MM.1S (cell line): ENCODE measurements around the gene PNLIPRP1.

Source experiments
- DNase-seq: peaks from one replicate; pipeline ENCODE4 v3.0.0-alpha.2; 2015
- H2AFZ ChIP-seq: fragments of 300-600 bp; sonication (generic); 2 replicates; pipeline ENCODE4 v1.6.0; 2016; ENCODE audit warnings: antibody characterized with exemption, low read length
- H3F3A ChIP-seq: fragments of 300-600 bp; sonication (generic); 2 replicates; pipeline ENCODE4 v1.6.1; 2016; ENCODE audit warnings: mild to moderate bottlenecking, antibody characterized with exemption, low read length, moderate library complexity, mixed read lengths; ENCODE audit not compliant: insufficient read depth
- H3K27ac ChIP-seq: fragments of 300-600 bp; sonication (generic); 2 replicates; pipeline ENCODE4 v1.5.1; 2016; ENCODE audit warnings: mild to moderate bottlenecking, low read length
- H3K27me3 ChIP-seq: fragments of 300-600 bp; sonication (generic); replicated peaks from 2 replicates; pipeline ENCODE4 v1.6.0; 2016; ENCODE audit warnings: low read length; ENCODE audit not compliant: insufficient read depth
- H3K36me3 ChIP-seq: fragments of 300-600 bp; sonication (generic); replicated peaks from 2 replicates; pipeline ENCODE4 v1.6.1; 2016; ENCODE audit warnings: mild to moderate bottlenecking, low read length, mixed read lengths; ENCODE audit not compliant: insufficient read depth
- H3K4me1 ChIP-seq: fragments of 300-600 bp; sonication (generic); 2 replicates; pipeline ENCODE4 v1.6.1; 2016; ENCODE audit warnings: low read length, mixed read lengths
- H3K4me2 ChIP-seq: fragments of 300-600 bp; sonication (generic); 2 replicates; pipeline ENCODE4 v1.6.0; 2016; ENCODE audit warnings: low read depth, low read length
- H3K4me3 ChIP-seq: fragments of 300-600 bp; sonication (generic); 2 replicates; pipeline ENCODE4 v1.5.1; 2016; ENCODE audit warnings: low read length, mixed read lengths
- H3K79me2 ChIP-seq: fragments of 300-600 bp; sonication (generic); 2 replicates; pipeline ENCODE4 v1.6.1; 2016; ENCODE audit warnings: mixed run types, low read length, mixed read lengths
- H3K9ac ChIP-seq: fragments of 300-600 bp; sonication (generic); 2 replicates; pipeline ENCODE4 v1.6.1; 2016; ENCODE audit warnings: low read length, mixed read lengths
- H3K9me2 ChIP-seq: fragments of 300-600 bp; sonication (generic); replicated peaks from 2 replicates; pipeline ENCODE4 v1.6.1; 2016; ENCODE audit warnings: mild to moderate bottlenecking, low read length, mixed read lengths; ENCODE audit not compliant: insufficient read depth
- H3K9me3 ChIP-seq: fragments of 300-600 bp; sonication (generic); replicated peaks from 2 replicates; pipeline ENCODE4 v1.6.1; 2016; ENCODE audit warnings: mild to moderate bottlenecking, low read length, mixed read lengths; ENCODE audit not compliant: insufficient read depth
- H4K20me1 ChIP-seq: fragments of 300-600 bp; sonication (generic); 2 replicates; pipeline ENCODE4 v1.6.1; 2016; ENCODE audit warnings: mild to moderate bottlenecking, low read length, moderate library complexity, mixed read lengths; ENCODE audit not compliant: insufficient read depth
- EZH2 ChIP-seq: fragments of 300-600 bp; sonication (generic); optimal IDR thresholded peaks from 2 replicates; pipeline ENCODE3; 2017; ENCODE audit warnings: low read depth, mild to moderate bottlenecking, antibody characterized with exemption, low read length, mixed read lengths
- EZH2phosphoT487 ChIP-seq: fragments of 300-600 bp; sonication (generic); IDR thresholded peaks from 2 replicates; pipeline ENCODE4 v1.6.1; 2018; ENCODE audit warnings: antibody characterized with exemption, low read length
- TF ChIP-seq, protein P1 (sequence below): fragments of 300-600 bp; sonication (generic); IDR thresholded peaks from 2 replicates; pipeline ENCODE4 v1.5.1; 2016; ENCODE audit warnings: antibody characterized with exemption, low read length, mixed read lengths

Gene PNLIPRP1

DNA sequence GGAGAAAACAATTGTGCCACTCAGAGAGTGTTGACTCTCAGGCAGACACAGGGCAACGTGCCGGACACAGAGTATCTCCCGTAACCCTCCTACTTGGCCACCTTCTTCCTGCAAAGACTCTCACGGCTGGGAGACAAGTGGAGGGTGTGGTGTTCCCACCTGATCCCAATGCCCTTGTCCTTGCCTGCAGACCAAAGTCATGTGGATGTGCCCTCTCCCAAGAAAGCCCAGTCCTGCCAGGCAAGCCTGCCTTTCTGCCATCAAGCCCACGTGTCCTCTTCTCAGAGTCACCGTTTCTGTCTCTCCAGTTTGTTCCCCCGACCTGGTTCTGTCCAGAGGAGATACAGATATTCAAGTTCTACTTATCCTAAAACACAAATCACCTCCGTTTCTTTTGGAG, 30.7 kb downstream of the PNLIPRP1 start:
- no peak for TF ChIP-seq EZH2
- TF ChIP-seq EZH2phosphoT487, result no peak
- no peak for DNase-seq
- Histone ChIP-seq H3K4me3 (no peak overlapping the region), H3K4me1 (no peaks in the 10 kb centered on the region), H3K27me3 (no peaks in the 10 kb centered on the region), H3K27ac (no peak overlapping the region), H3K9ac (no peak overlapping the region), H2AFZ (no peak overlapping the region), H3F3A (no peaks in the 10 kb centered on the region), H3K9me3 (no peaks in the 10 kb centered on the region), H3K4me2 (no peak overlapping the region), H3K79me2 (no peaks in the 10 kb centered on the region), H3K9me2 (no peaks in the 10 kb centered on the region), H3K36me3 (no peaks in the 10 kb centered on the region), H4K20me1 (no peaks in the 10 kb centered on the region)

DNA sequence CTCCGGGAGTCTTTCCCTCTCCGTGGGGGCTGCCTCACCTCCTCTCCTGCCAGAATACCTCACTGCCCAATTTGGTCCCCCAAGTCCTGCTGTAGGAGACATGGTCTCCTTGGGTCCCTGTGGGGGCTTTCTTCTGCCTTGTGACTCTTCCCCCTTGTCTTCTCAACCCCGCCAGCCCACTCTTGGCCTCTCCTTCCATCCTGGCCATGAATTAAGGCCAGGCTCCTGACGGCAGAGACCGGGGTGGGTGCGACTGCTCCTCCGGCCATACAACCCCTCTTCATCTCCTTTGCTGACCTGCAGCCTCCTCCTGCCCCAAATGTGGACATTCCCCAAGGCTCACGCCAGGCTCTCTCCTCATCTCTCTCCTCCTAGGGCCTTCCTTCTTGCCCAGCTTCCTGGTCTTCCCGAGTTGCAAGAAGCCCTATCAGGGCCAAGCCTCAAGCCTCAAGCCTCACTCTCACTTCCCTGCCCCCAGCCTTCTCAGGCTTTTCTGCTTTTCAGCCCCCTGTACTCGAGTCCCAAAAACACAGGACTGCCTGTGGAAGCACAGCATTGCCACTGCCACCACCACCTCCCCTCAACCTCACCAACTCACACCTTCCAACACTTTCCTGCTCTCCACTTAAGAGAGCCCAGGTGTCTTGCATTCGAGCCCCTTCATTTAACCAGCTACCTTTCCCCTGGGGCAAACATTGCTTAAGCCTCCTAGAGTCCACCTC, 31.3 kb downstream of the PNLIPRP1 start:
- Histone ChIP-seq H4K20me1 (no peaks in the 10 kb centered on the region), H3K4me2 (no peak overlapping the region), H3K4me3 (no peak overlapping the region), H3K4me1 (no peaks in the 10 kb centered on the region), H3K9ac (no peak overlapping the region), H2AFZ (no peak overlapping the region), H3F3A (no peaks in the 10 kb centered on the region), H3K36me3 (no peaks in the 10 kb centered on the region), H3K79me2 (no peaks in the 10 kb centered on the region), H3K27ac (no peak overlapping the region), H3K9me3 (no peaks in the 10 kb centered on the region), H3K27me3 (no peaks in the 10 kb centered on the region), H3K9me2 (no peaks in the 10 kb centered on the region)
- TF ChIP-seq, protein P1, sequence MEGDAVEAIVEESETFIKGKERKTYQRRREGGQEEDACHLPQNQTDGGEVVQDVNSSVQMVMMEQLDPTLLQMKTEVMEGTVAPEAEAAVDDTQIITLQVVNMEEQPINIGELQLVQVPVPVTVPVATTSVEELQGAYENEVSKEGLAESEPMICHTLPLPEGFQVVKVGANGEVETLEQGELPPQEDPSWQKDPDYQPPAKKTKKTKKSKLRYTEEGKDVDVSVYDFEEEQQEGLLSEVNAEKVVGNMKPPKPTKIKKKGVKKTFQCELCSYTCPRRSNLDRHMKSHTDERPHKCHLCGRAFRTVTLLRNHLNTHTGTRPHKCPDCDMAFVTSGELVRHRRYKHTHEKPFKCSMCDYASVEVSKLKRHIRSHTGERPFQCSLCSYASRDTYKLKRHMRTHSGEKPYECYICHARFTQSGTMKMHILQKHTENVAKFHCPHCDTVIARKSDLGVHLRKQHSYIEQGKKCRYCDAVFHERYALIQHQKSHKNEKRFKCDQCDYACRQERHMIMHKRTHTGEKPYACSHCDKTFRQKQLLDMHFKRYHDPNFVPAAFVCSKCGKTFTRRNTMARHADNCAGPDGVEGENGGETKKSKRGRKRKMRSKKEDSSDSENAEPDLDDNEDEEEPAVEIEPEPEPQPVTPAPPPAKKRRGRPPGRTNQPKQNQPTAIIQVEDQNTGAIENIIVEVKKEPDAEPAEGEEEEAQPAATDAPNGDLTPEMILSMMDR, result no peak
- TF ChIP-seq EZH2 (no peak), EZH2phosphoT487 (no peak)
- DNase-seq, result no peak

DNA sequence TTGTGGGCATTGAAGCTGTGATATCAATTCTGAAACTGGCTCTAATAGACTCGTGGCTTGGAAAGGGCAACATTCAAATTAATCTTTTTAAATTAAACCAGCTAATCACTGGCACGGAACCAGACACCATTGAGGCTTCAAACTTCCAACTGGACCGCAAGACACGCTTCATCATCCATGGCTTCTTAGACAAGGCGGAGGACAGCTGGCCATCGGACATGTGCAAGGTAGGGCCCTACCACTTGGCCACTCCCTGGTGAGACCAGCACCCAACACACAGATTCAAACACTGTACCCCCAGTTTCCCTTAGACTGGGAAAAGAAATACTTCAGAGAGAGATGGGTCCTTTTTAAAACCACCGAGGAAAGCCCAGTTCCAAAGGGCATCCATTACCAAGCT, 35.1 kb downstream of the PNLIPRP1 start:
- TF ChIP-seq EZH2 (no peak), EZH2phosphoT487 (no peak)
- TF ChIP-seq, protein P1, result no peak
- Histone ChIP-seq H3K9me2 (no peaks in the 10 kb centered on the region), H3K9me3 (no peaks in the 10 kb centered on the region), H3F3A (no peaks in the 10 kb centered on the region), H3K9ac (no peak overlapping the region), H3K79me2 (no peaks in the 10 kb centered on the region), H3K4me3 (no peak overlapping the region), H4K20me1 (no peaks in the 10 kb centered on the region), H3K27me3 (no peaks in the 10 kb centered on the region), H3K27ac (no peak overlapping the region), H3K4me1 (no peaks in the 10 kb centered on the region), H3K4me2 (no peak overlapping the region), H3K36me3 (no peaks in the 10 kb centered on the region), H2AFZ (no peak overlapping the region)
- no peak for DNase-seq

DNA sequence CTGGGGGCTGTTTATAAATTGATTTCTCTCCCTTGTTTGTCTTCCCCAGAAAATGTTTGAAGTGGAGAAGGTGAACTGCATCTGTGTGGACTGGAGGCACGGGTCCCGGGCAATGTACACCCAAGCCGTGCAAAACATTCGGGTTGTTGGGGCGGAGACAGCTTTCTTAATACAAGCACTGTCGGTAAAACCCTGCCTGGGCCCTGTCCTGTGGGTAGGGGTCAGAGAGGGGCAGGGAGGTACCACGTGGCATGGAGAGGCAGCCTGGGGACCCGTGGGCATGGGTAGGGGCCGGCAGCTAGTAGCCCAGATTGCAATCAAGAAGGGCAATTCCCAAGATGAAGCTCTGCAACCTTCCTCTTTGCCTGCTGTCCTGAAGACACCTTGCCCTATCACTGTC, 36.1 kb downstream of the PNLIPRP1 start:
- Histone ChIP-seq H2AFZ (no peak overlapping the region), H3K9ac (no peak overlapping the region), H3K4me2 (no peak overlapping the region), H3K36me3 (no peaks in the 10 kb centered on the region), H3K9me2 (no peaks in the 10 kb centered on the region), H3K79me2 (no peaks in the 10 kb centered on the region), H3F3A (no peaks in the 10 kb centered on the region), H4K20me1 (no peaks in the 10 kb centered on the region), H3K27me3 (no peaks in the 10 kb centered on the region), H3K27ac (no peak overlapping the region), H3K4me1 (no peaks in the 10 kb centered on the region), H3K4me3 (no peak overlapping the region), H3K9me3 (no peaks in the 10 kb centered on the region)
- TF ChIP-seq, protein P1, result no peak
- TF ChIP-seq EZH2phosphoT487 (no peak), EZH2 (no peak)
- no peak for DNase-seq
